Fibroblast of the aortic adventitia (primary cell): ENCODE results near the gene BLOC1S1. TPM values are rescaled to one million over a fixed set of nuclear protein-coding genes. Genes with fewer than 3 reads are reported as not detected.

ENCODE experiments used
- DNase-seq: peaks from one replicate; pipeline ENCODE4 v3.0.0-alpha.2; 2010; ENCODE audit warnings: low read depth
- H3K4me3 ChIP-seq: 2 replicates; pipeline ENCODE4 v1.5.1; 2011; ENCODE audit warnings: low read depth, mild to moderate bottlenecking, control low read depth, low read length, moderate library complexity
- CTCF ChIP-seq: IDR thresholded peaks from 2 replicates; pipeline ENCODE4 v1.5.1; 2011; ENCODE audit warnings: mild to moderate bottlenecking, low read length, control low read depth, inconsistent platforms; ENCODE audit not compliant: insufficient read depth
- total RNA-seq: library from RNA; depleted of rRNA; stranded (reverse); fragments of >200 nt; gene quantifications from 2 replicates; pipeline ENCODE4 v1.2.3, GENCODE V29; 2012; ENCODE audit warnings: low replicate concordance

The BLOC1S1 gene
- total RNA-seq, 1 donor = 70.2 TPM

GRCh38 chr12:55679691-55680090 is 36.2 kb upstream of the BLOC1S1 start:
- no peak for DNase-seq
- no peak overlapping the region for H3K4me3 ChIP-seq
- no peak for TF ChIP-seq CTCF

- TF ChIP-seq CTCF = peak; percentile 51
- peak overlapping the region; percentile 37 for H3K4me3 ChIP-seq
- peak; percentile 66 for DNase-seq
Observed at GRCh38 chr12:55681142-55682077, 34.4 kb upstream of the BLOC1S1 start.

- H3K4me3 ChIP-seq = no peak overlapping the region
- no peak for DNase-seq
- no peak for TF ChIP-seq CTCF
Observed at GRCh38 chr12:55682087-55682796, 33.6 kb upstream of the BLOC1S1 start.

GRCh38 chr12:55683676-55684075 is 32.2 kb upstream of the BLOC1S1 start:
- no peak for TF ChIP-seq CTCF
- DNase-seq = no peak
- H3K4me3 ChIP-seq = no peak overlapping the region

GRCh38 chr12:55684761-55685370 is 31.0 kb upstream of the BLOC1S1 start:
- no peak for DNase-seq
- TF ChIP-seq CTCF = no peak
- no peak overlapping the region for H3K4me3 ChIP-seq

DNA sequence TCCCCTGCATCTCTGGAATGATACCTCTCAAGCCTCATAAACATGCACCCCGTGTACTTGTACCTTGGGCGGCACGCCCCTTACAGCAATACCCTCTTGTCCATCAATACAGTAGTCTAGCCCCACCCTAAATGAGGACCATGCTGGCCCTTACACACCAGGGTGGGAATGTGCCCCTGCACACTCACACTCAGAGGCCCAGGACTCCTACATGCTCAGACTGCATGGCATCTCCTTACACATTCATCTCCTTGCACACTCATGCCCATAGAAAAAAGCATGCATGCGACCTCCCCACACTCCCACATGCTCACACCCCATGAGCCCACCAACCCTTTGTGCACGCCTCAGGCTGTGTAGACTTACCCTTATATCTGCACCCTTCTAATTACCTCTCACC is 30.2 kb upstream of the BLOC1S1 start:
- no peak for DNase-seq
- no peak for TF ChIP-seq CTCF
- H3K4me3 ChIP-seq = no peak overlapping the region
